ENCODE data around the gene ERCC2. TPM values are rescaled to one million over a fixed set of nuclear protein-coding genes. Genes with fewer than 3 reads are reported as not detected.
A peak's percentile ranks its signal among the peaks of the same experiment; 100 is the strongest.

The ERCC2 gene
- total RNA-seq, 4 donors from 2014 or later = 3.0 to 46.2 (median 9.2) TPM

- Histone ChIP-seq H3K27me3 (peaks cover 16% of the 10 kb centered on the region), H3K4me3 (no peak overlapping the region), H3K9me3 (no peaks in the 10 kb centered on the region), H3K4me1 (peaks cover 9 to 49% (median 37%) of the 10 kb centered on the region in 4 donors), H3K27ac (peak overlapping the region in 1 of 4 donors; percentile 45), H3K36me3 (no peaks in the 10 kb centered on the region)
- TF ChIP-seq POLR2A (IDR thresholded peaks at IDR 0.05) = no peak
- TF ChIP-seq POLR2AphosphoS5 (IDR thresholded peaks at IDR 0.05) = no peak
- TF ChIP-seq, protein P1, sequence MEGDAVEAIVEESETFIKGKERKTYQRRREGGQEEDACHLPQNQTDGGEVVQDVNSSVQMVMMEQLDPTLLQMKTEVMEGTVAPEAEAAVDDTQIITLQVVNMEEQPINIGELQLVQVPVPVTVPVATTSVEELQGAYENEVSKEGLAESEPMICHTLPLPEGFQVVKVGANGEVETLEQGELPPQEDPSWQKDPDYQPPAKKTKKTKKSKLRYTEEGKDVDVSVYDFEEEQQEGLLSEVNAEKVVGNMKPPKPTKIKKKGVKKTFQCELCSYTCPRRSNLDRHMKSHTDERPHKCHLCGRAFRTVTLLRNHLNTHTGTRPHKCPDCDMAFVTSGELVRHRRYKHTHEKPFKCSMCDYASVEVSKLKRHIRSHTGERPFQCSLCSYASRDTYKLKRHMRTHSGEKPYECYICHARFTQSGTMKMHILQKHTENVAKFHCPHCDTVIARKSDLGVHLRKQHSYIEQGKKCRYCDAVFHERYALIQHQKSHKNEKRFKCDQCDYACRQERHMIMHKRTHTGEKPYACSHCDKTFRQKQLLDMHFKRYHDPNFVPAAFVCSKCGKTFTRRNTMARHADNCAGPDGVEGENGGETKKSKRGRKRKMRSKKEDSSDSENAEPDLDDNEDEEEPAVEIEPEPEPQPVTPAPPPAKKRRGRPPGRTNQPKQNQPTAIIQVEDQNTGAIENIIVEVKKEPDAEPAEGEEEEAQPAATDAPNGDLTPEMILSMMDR (IDR thresholded peaks at IDR 0.05) = no peak
- TF ChIP-seq EP300 (IDR thresholded peaks at IDR 0.05; ENCODE audit: low read depth) = no peak
- intact Hi-C loops (cut with DNase I; ENCODE audit: low total_unique reads) (no loop called here), in situ Hi-C loops (cut with MboI; ENCODE audit: low pct_ligation_motif_present in 1 of 4, low pct_unique_long_range_greater_than_20kb in 1 of 4, low sequenced_read_pairs in 3 of 4) (no loop called here)
- WGBS, 2 donors (ENCODE audit: low coverage in 1 of 2) = 72 to 81% methylated on average over 3 to 4 of the region's 4 CpGs
- DNase-seq = no peak
Observed at GRCh38 chr19:45403272-45403671, 32.9 kb upstream of the ERCC2 start.

- H3K27me3 ChIP-seq = peaks cover 16% of the 10 kb centered on the region
- H3K4me1 ChIP-seq = peaks cover 11 to 54% (median 40%) of the 10 kb centered on the region in 4 donors
- peak; percentile 67 for DNase-seq
- WGBS, 2 donors (ENCODE audit: low coverage in 1 of 2) = 27 to 50% methylated on average over 1 to 31 of the region's 40 CpGs
- peak overlapping the region in 3 of 4 donors; percentile 21 to 45 (median 22) for H3K27ac ChIP-seq
- no peaks in the 10 kb centered on the region for H3K9me3 ChIP-seq
- in situ Hi-C loops (cut with MboI; ENCODE audit: low pct_ligation_motif_present in 1 of 4, low pct_unique_long_range_greater_than_20kb in 1 of 4, low sequenced_read_pairs in 3 of 4) = no loop called here
- peak overlapping the region in 1 of 4 donors; percentile 2 for H3K4me3 ChIP-seq
- intact Hi-C loops (cut with DNase I; ENCODE audit: low total_unique reads) = no loop called here
- no peaks in the 10 kb centered on the region for H3K36me3 ChIP-seq
- TF ChIP-seq, protein P1 (IDR thresholded peaks at IDR 0.05) = peak in 4 of 5 experiments; percentile 22 to 52 (median 42)
- no peak for TF ChIP-seq POLR2A (IDR thresholded peaks at IDR 0.05)
Observed at GRCh38 chr19:45402298-45403061, 32.1 kb upstream of the ERCC2 start.

DNA sequence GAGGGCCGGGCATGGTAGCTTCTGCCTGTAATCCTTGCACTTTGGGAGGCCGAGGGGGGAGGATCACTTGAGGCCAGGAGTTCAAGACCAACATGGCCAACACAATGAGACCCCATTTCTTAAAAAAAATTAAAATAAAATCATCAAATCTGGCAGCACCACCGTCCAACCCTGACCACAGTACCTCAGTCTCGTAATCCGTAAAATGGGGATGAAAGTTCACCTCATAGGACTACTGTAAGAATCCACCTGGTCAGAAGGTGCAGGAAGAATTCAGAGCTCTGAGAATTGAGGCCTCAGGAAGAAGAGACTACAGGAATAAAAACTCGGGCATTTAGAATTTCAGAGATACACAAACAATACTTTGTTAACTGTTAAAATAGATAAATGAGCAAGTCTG lies 31.4 kb upstream of the ERCC2 start:
- TF ChIP-seq, protein P1 (IDR thresholded peaks at IDR 0.05) = no peak
- TF ChIP-seq POLR2A (IDR thresholded peaks at IDR 0.05) (no peak), EP300 (IDR thresholded peaks at IDR 0.05; ENCODE audit: low read depth) (no peak), POLR2AphosphoS5 (IDR thresholded peaks at IDR 0.05) (no peak)
- no peak overlapping the region for H3K4me3 ChIP-seq
- H3K27me3 ChIP-seq = peaks cover 18% of the 10 kb centered on the region
- H3K4me1 ChIP-seq = peaks cover 8 to 47% (median 34%) of the 10 kb centered on the region in 4 donors
- intact Hi-C loops (cut with DNase I; ENCODE audit: low total_unique reads) (no loop called here), in situ Hi-C loops (cut with MboI; ENCODE audit: low pct_ligation_motif_present in 1 of 4, low pct_unique_long_range_greater_than_20kb in 1 of 4, low sequenced_read_pairs in 3 of 4) (no loop called here)
- H3K27ac ChIP-seq = no peak overlapping the region
- H3K9me3 ChIP-seq = no peaks in the 10 kb centered on the region
- H3K36me3 ChIP-seq = no peaks in the 10 kb centered on the region
- no peak for DNase-seq
- WGBS, 2 donors (ENCODE audit: low coverage in 1 of 2) = 87 to 90% methylated on average over 1 to 6 of the region's 6 CpGs

DNA sequence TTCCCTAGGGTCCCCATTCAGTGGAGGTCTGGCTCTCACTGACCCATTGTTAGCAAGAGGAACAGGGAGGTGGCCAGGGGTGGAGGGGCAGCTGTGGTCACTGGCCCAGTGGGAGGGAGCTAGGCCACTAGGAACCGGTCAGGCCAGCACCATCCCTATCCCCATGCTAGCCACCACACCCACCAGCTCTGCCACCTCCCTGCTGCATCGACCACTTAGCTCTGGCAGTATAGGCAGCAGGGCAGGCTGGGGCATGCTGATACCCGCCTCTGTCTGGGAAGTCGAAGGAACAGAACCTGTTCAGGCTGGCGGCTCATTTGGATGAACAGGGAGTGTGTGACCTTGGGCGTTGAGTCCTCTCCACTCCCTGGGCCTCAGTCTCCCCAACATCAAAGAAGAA lies 29.8 kb upstream of the ERCC2 start:
- no peaks in the 10 kb centered on the region for H3K9me3 ChIP-seq
- peaks cover 26% of the 10 kb centered on the region for H3K27me3 ChIP-seq
- DNase-seq = no peak
- H3K4me3 ChIP-seq = no peak overlapping the region
- H3K4me1 ChIP-seq = peaks cover 6 to 44% (median 32%) of the 10 kb centered on the region in 4 donors
- in situ Hi-C loops (cut with MboI; ENCODE audit: low pct_ligation_motif_present in 1 of 4, low pct_unique_long_range_greater_than_20kb in 1 of 4, low sequenced_read_pairs in 3 of 4) (no loop called here), intact Hi-C loops (cut with DNase I; ENCODE audit: low total_unique reads) (no loop called here)
- no peak overlapping the region for H3K27ac ChIP-seq
- H3K36me3 ChIP-seq = no peaks in the 10 kb centered on the region
- TF ChIP-seq EP300 (IDR thresholded peaks at IDR 0.05; ENCODE audit: low read depth) (no peak), POLR2AphosphoS5 (IDR thresholded peaks at IDR 0.05) (no peak), POLR2A (IDR thresholded peaks at IDR 0.05) (no peak)
- TF ChIP-seq, protein P1 (IDR thresholded peaks at IDR 0.05) = no peak
- 91 to 100% methylated on average over 1 to 6 of the region's 6 CpGs for WGBS, 2 donors (ENCODE audit: low coverage in 1 of 2)

Data from transverse colon (tissue), 4 donors.